Keratinocyte (primary cell): Measurements from ENCODE around the gene UBE2D3. TPM values are rescaled to one million over a fixed set of nuclear protein-coding genes. Genes with fewer than 3 reads are reported as not detected.

Source experiments
- DNase-seq: peaks from one replicate; pipeline ENCODE4 v3.0.0-alpha.2; 2011; ENCODE audit warnings: low read depth, missing footprints, low spot score
- FAIRE-seq: peaks from 2 replicates; lab custom pipeline; 2011; peaks lifted over from hg19 to GRCh38; lab: Jason Lieb, UNC
- H2AFZ ChIP-seq: 2 replicates; pipeline ENCODE4 v1.6.0; 2012; ENCODE audit warnings: low read length, control low read depth, inconsistent platforms; ENCODE audit not compliant: control insufficient read depth
- H3K27ac ChIP-seq: 2 replicates; pipeline ENCODE4 v1.5.1; 2011; ENCODE audit warnings: low read length; ENCODE audit not compliant: control insufficient read depth, insufficient read depth
- H3K27me3 ChIP-seq: 3 replicates; pipeline ENCODE4 v1.6.0; 2011; ENCODE audit warnings: low read length; ENCODE audit not compliant: control insufficient read depth, insufficient read depth; ENCODE audit errors: extremely low read depth
- H3K36me3 ChIP-seq, 2 experiments: 2 replicates in 1 of 2; 3 replicates in 1 of 2; pipeline ENCODE4 v1.5.1; 2011; ENCODE audit warnings: low read length in 2 of 2, mild to moderate bottlenecking in 1 of 2; ENCODE audit not compliant: control insufficient read depth in 2 of 2, insufficient read depth in 2 of 2; ENCODE audit errors: extremely low read depth in 1 of 2
- H3K4me1 ChIP-seq: 3 replicates; pipeline ENCODE4 v1.5.1; 2011; ENCODE audit warnings: low read length; ENCODE audit not compliant: control insufficient read depth, insufficient read depth; ENCODE audit errors: extremely low read depth
- H3K4me2 ChIP-seq: 3 replicates; pipeline ENCODE4 v1.6.0; 2011; ENCODE audit warnings: low read depth, low read length; ENCODE audit not compliant: control insufficient read depth, insufficient read depth; ENCODE audit errors: extremely low read depth
- H3K4me3 ChIP-seq, 3 experiments: fragments of 200-600 bp in 1 of 3; sonication (generic) in 1 of 3; 2 replicates in 2 of 3; 3 replicates in 1 of 3; pipeline ENCODE4 v1.5.1; 2011 to 2016; ENCODE audit warnings: low read length in 3 of 3, mild to moderate bottlenecking in 3 of 3, control low read depth in 2 of 3, inconsistent platforms in 1 of 3, low read depth in 1 of 3, mixed read lengths in 1 of 3, mixed run types in 1 of 3, moderate library complexity in 1 of 3; ENCODE audit not compliant: control insufficient read depth in 2 of 3, insufficient read depth in 2 of 3; ENCODE audit errors: extremely low read depth in 1 of 3
- H3K79me2 ChIP-seq: 2 replicates; pipeline ENCODE4 v1.6.0; 2012; ENCODE audit warnings: low read length; ENCODE audit not compliant: control insufficient read depth, insufficient read depth
- H3K9ac ChIP-seq: 3 replicates; pipeline ENCODE4 v1.6.0; 2011; ENCODE audit warnings: low read length; ENCODE audit not compliant: control insufficient read depth, insufficient read depth; ENCODE audit errors: extremely low read depth
- H3K9me1 ChIP-seq: 3 replicates; pipeline ENCODE4 v1.6.0; 2011; ENCODE audit warnings: low read length; ENCODE audit not compliant: control insufficient read depth, insufficient read depth; ENCODE audit errors: extremely low read depth
- H3K9me3 ChIP-seq: 2 replicates; pipeline ENCODE4 v1.5.1; 2012; ENCODE audit warnings: low read depth, low read length; ENCODE audit not compliant: control insufficient read depth
- H4K20me1 ChIP-seq: 3 replicates; pipeline ENCODE4 v1.6.0; 2011; ENCODE audit warnings: low read length; ENCODE audit not compliant: control insufficient read depth, insufficient read depth; ENCODE audit errors: extremely low read depth
- EZH2 ChIP-seq: IDR thresholded peaks from one replicate; pipeline ENCODE4 v1.6.1; 2012; ENCODE audit warnings: inconsistent platforms, mild to moderate bottlenecking, low read length, moderate library complexity
- dilution Hi-C: fragments of 300-500 bp; cut with MboI; formaldehyde crosslinking; loops from one replicate; pipeline ENCODE4 v1.7.0; 2020; ENCODE audit warnings: low sequenced_read_pairs; ENCODE audit not compliant: extremely low pct_ligation_motif_present
- polyA plus RNA-seq, 5 experiments: library from polyadenylated mRNA; depleted of rRNA in 3 of 5; stranded (reverse) in 3 of 5; stranded (forward) in 1 of 5; unstranded in 1 of 5; fragments of >200 nt; gene quantifications; 1 replicate in 1 of 5; 2 replicates in 3 of 5; 3 replicates in 1 of 5; pipeline versions ENCODE4 v1.2.1 to v1.2.3, GENCODE V29; 2011 to 2012; ENCODE audit warnings: missing spikeins in 2 of 5, low read depth in 1 of 5, low replicate concordance in 1 of 5
- TF ChIP-seq, protein P1 (sequence below), 3 experiments: IDR thresholded peaks in 1 of 3; conservative IDR thresholded peaks in 1 of 3; optimal IDR thresholded peaks in 1 of 3; 2 replicates in 2 of 3; 3 replicates in 1 of 3; pipeline versions ENCODE3 to v1.5.1; 2011; ENCODE audit warnings: low read length in 3 of 3, mild to moderate bottlenecking in 3 of 3, moderate library complexity in 2 of 3, control low read depth in 1 of 3, inconsistent platforms in 1 of 3; ENCODE audit not compliant: insufficient read depth in 2 of 3; ENCODE audit errors: extremely low read depth in 1 of 3

UBE2D3 gene
- polyA plus RNA-seq, 1 donor (not counting 4 experiments of a cell fraction or from before 2014, with no cell fraction given) = 567 TPM

- H3K9me1 ChIP-seq = no peaks in the 10 kb centered on the region
- H3K27me3 ChIP-seq = no peaks in the 10 kb centered on the region
- H2AFZ ChIP-seq = no peak overlapping the region
- no peak overlapping the region for H3K4me3 ChIP-seq
- TF ChIP-seq, protein P1, sequence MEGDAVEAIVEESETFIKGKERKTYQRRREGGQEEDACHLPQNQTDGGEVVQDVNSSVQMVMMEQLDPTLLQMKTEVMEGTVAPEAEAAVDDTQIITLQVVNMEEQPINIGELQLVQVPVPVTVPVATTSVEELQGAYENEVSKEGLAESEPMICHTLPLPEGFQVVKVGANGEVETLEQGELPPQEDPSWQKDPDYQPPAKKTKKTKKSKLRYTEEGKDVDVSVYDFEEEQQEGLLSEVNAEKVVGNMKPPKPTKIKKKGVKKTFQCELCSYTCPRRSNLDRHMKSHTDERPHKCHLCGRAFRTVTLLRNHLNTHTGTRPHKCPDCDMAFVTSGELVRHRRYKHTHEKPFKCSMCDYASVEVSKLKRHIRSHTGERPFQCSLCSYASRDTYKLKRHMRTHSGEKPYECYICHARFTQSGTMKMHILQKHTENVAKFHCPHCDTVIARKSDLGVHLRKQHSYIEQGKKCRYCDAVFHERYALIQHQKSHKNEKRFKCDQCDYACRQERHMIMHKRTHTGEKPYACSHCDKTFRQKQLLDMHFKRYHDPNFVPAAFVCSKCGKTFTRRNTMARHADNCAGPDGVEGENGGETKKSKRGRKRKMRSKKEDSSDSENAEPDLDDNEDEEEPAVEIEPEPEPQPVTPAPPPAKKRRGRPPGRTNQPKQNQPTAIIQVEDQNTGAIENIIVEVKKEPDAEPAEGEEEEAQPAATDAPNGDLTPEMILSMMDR (optimal IDR thresholded peaks at IDR 0.05 in 1 of 3, IDR thresholded peaks at IDR 0.05 in 1 of 3, conservative IDR thresholded peaks at IDR 0.05 in 1 of 3; ENCODE audit: extremely low read depth in 1 of 3, insufficient read depth in 2 of 3, low read length in 3 of 3) = no peak
- TF ChIP-seq EZH2 = no peak
- DNase-seq (no peak), FAIRE-seq (no peak)
- no peaks in the 10 kb centered on the region for H3K9me3 ChIP-seq
- H3K4me2 ChIP-seq = no peak overlapping the region
- no peak overlapping the region for H3K9ac ChIP-seq
- H3K36me3 ChIP-seq = peaks cover 0 to 6% of the 10 kb centered on the region in 2 experiments
- H3K4me1 ChIP-seq = no peaks in the 10 kb centered on the region
- no peaks in the 10 kb centered on the region for H4K20me1 ChIP-seq
- dilution Hi-C loops = no loop called here
- no peak overlapping the region for H3K27ac ChIP-seq
- no peaks in the 10 kb centered on the region for H3K79me2 ChIP-seq
Observed at GRCh38 chr4:102791318-102791835, 36.0 kb downstream of the UBE2D3 start.

DNA sequence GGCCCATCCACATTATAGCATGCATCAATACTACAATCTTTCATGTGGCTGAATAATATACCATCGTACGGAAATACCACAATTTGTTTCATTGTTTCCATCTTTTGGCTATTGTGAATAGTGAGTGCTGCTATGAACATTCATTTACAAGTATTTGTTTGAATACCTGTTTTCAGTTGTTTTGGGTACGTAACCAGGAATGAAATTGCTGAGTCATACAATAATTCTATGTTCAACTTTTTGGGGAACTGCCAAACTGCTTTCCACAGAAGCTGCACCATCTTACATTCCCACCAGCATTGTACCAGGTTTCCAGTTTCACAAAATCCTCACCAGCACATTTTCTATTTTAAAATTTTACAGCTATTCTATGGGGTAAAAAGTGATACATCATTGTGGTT, 38.0 kb downstream of the UBE2D3 start:
- H4K20me1 ChIP-seq = no peaks in the 10 kb centered on the region
- dilution Hi-C loops = no loop called here
- no peak overlapping the region for H3K9ac ChIP-seq
- no peak overlapping the region for H3K4me3 ChIP-seq
- no peak overlapping the region for H2AFZ ChIP-seq
- H3K4me2 ChIP-seq = no peak overlapping the region
- FAIRE-seq = no peak
- no peaks in the 10 kb centered on the region for H3K79me2 ChIP-seq
- H3K27ac ChIP-seq = no peak overlapping the region
- H3K9me1 ChIP-seq = no peaks in the 10 kb centered on the region
- no peaks in the 10 kb centered on the region for H3K9me3 ChIP-seq
- DNase-seq = no peak
- TF ChIP-seq EZH2 = no peak
- TF ChIP-seq, protein P1 (optimal IDR thresholded peaks at IDR 0.05 in 1 of 3, IDR thresholded peaks at IDR 0.05 in 1 of 3, conservative IDR thresholded peaks at IDR 0.05 in 1 of 3; ENCODE audit: extremely low read depth in 1 of 3, insufficient read depth in 2 of 3, low read length in 3 of 3) = no peak
- H3K4me1 ChIP-seq = no peaks in the 10 kb centered on the region
- no peaks in the 10 kb centered on the region for H3K27me3 ChIP-seq
- H3K36me3 ChIP-seq = no peaks in the 10 kb centered on the region
